SK-N-SH treated with all-trans-retinoic acid at 6 μM for 48 hours (cell line): ENCODE data around the gene SMARCAD1.

ENCODE experiments used
- ATAC-seq: fragments of 200-7000 bp; cut with Tn5 transposase; 3 replicates; pipeline ENCODE4 v1.9.1; 2020; ENCODE audit warnings: mild to moderate bottlenecking, moderate library complexity
- ARNTL ChIP-seq: fragments of 450-650 bp; formaldehyde crosslinking; IDR thresholded peaks from 2 replicates; pipeline ENCODE4 v1.5.0; 2020; ENCODE audit warnings: low read depth, mild to moderate bottlenecking, moderate library complexity, borderline replicate concordance
- BACH2 ChIP-seq: fragments of 250-450 bp; sonication (Bioruptor Pico); IDR thresholded peaks from 2 replicates; pipeline ENCODE4 v1.9.0; 2021; ENCODE audit warnings: mild to moderate bottlenecking, borderline replicate concordance
- CREB5 ChIP-seq: fragments of 250-450 bp; sonication (Bioruptor Pico); IDR thresholded peaks from 2 replicates; pipeline ENCODE4 v1.5.1; 2020; ENCODE audit warnings: low read depth, mild to moderate bottlenecking, moderate library complexity
- CSDC2 ChIP-seq: fragments of 250-450 bp; sonication (Bioruptor Pico); IDR thresholded peaks from 2 replicates; pipeline ENCODE4 v1.5.0; 2020; ENCODE audit warnings: mild to moderate bottlenecking, moderate library complexity
- CSRNP3 ChIP-seq: fragments of 250-450 bp; sonication (Bioruptor Pico); IDR thresholded peaks from 2 replicates; pipeline ENCODE4 v1.5.1; 2021; ENCODE audit warnings: mild to moderate bottlenecking, moderate library complexity
- ESRRG ChIP-seq: fragments of 250-450 bp; sonication (Bioruptor Pico); IDR thresholded peaks from 2 replicates; pipeline ENCODE4 v1.6.1; 2021; ENCODE audit warnings: mild to moderate bottlenecking
- ISL1 ChIP-seq: fragments of 250-450 bp; sonication (Bioruptor Pico); IDR thresholded peaks from 2 replicates; pipeline ENCODE4 v2.1.2; 2022; ENCODE audit warnings: mild to moderate bottlenecking, moderate library complexity
- OSR1 ChIP-seq: fragments of 250-450 bp; sonication (Bioruptor Pico); IDR thresholded peaks from 2 replicates; pipeline ENCODE4 v1.8.0; 2022; ENCODE audit warnings: moderate library complexity, mild to moderate bottlenecking, inconsistent platforms
- PATZ1 ChIP-seq: fragments of 250-450 bp; sonication (Bioruptor Pico); IDR thresholded peaks from 2 replicates; pipeline ENCODE4 v1.8.0; 2020; ENCODE audit warnings: mild to moderate bottlenecking, moderate library complexity, borderline replicate concordance
- POU6F1 ChIP-seq: fragments of 250-450 bp; sonication (Bioruptor Pico); IDR thresholded peaks from 2 replicates; pipeline ENCODE4 v1.8.0; 2021; ENCODE audit warnings: low read depth, mild to moderate bottlenecking, moderate library complexity, borderline replicate concordance
- RARB ChIP-seq: fragments of 250-450 bp; sonication (Bioruptor Pico); IDR thresholded peaks from 2 replicates; pipeline ENCODE4 v1.8.0; 2021; ENCODE audit warnings: mild to moderate bottlenecking, moderate library complexity
- SNAI2 ChIP-seq: fragments of 250-450 bp; sonication (Bioruptor Pico); IDR thresholded peaks from 2 replicates; pipeline ENCODE4 v1.5.0; 2020; ENCODE audit warnings: mild to moderate bottlenecking, moderate library complexity
- TOX ChIP-seq: fragments of 250-450 bp; sonication (Bioruptor Pico); IDR thresholded peaks from 2 replicates; pipeline ENCODE4 v1.8.0; 2021; ENCODE audit warnings: mild to moderate bottlenecking, moderate library complexity, borderline replicate concordance
- TSHZ2 ChIP-seq: fragments of 250-450 bp; sonication (Bioruptor Pico); IDR thresholded peaks from 2 replicates; pipeline ENCODE4 v1.5.0; 2020; ENCODE audit warnings: mild to moderate bottlenecking, moderate library complexity
- ZC3H10 ChIP-seq: fragments of 250-450 bp; sonication (Bioruptor Pico); IDR thresholded peaks from 2 replicates; pipeline ENCODE4 v1.5.1; 2021; ENCODE audit warnings: mild to moderate bottlenecking, moderate library complexity
- ZFP3 ChIP-seq: fragments of 250-450 bp; sonication (Bioruptor Pico); IDR thresholded peaks from 2 replicates; pipeline ENCODE4 v1.5.0; 2020; ENCODE audit warnings: mild to moderate bottlenecking, moderate library complexity
- ZFP30 ChIP-seq: fragments of 450-650 bp; formaldehyde crosslinking; IDR thresholded peaks from 2 replicates; pipeline ENCODE4 v1.5.0; 2022; ENCODE audit warnings: mild to moderate bottlenecking, moderate library complexity
- ZNF565 ChIP-seq: fragments of 450-650 bp; formaldehyde crosslinking; conservative IDR thresholded peaks from 2 replicates; pipeline ENCODE4 v1.5.0; 2020; ENCODE audit warnings: low read depth, mild to moderate bottlenecking, moderate library complexity
- ZNF70 ChIP-seq: fragments of 450-650 bp; formaldehyde crosslinking; IDR thresholded peaks from 2 replicates; pipeline ENCODE4 v1.5.0; 2020; ENCODE audit warnings: mild to moderate bottlenecking, moderate library complexity

The SMARCAD1 gene

GRCh38 chr4:94207469-94208224 lies at the start of gene SMARCAD1:
Gene SMARCAD1 (plus strand): TSS chr4:94207865. CDS start chr4:94208395, 530 bp downstream.
- TF ChIP-seq BACH2 (CRISPR knock-in tag) (no peak), ARNTL (CRISPR knock-in tag) (no peak), RARB (CRISPR knock-in tag) (0 out of 2 replicates have a peak, but pooled peaks have one; percentile 32), CSRNP3 (CRISPR knock-in tag) (no peak), SNAI2 (CRISPR knock-in tag) (no peak), CSDC2 (no peak), POU6F1 (no peak), ZFP3 (CRISPR knock-in tag) (no peak), ZNF565 (CRISPR knock-in tag) (no peak), CREB5 (no peak), ISL1 (CRISPR knock-in tag) (no peak), TOX (CRISPR knock-in tag) (no peak), OSR1 (CRISPR knock-in tag) (no peak), PATZ1 (0 out of 2 replicates have a peak, but pooled peaks have one; percentile 15), ZFP30 (CRISPR knock-in tag) (no peak), ESRRG (no peak), ZNF70 (peak; percentile 29; the same call in 1 of the 2 replicates)
- ATAC-seq: peak; percentile 96

GRCh38 chr4:94158883-94159282 lies 48.8 kb upstream of the SMARCAD1 start:
- ATAC-seq: no peak
- no peak for TF ChIP-seq TSHZ2 (CRISPR knock-in tag)
- no peak for TF ChIP-seq ESRRG
- TF ChIP-seq, all 23 proteins: peak for 0

GRCh38 chr4:94159790-94160189 lies 47.9 kb upstream of the SMARCAD1 start:
- ATAC-seq: no peak
- TF ChIP-seq OSR1 (CRISPR knock-in tag) (no peak), TOX (CRISPR knock-in tag) (no peak), CSRNP3 (CRISPR knock-in tag) (no peak), CREB5 (no peak), ESRRG (no peak), ZC3H10 (CRISPR knock-in tag) (no peak), RARB (CRISPR knock-in tag) (no peak)
- TF ChIP-seq, all 23 proteins: peak for 0
